HG03469 (cell line): Measurements from ENCODE around the gene SPIRE1.
"Not testable (repeated sequence)": the region's sequence is repeated elsewhere in the genome, so short reads cannot be mapped to it uniquely, and the experiment has no call there.

Experiments
- ATAC-seq: cut with Tn5 transposase; IDR thresholded peaks from one replicate; pipeline ENCODE4 v1.9.1; 2021; ENCODE audit warnings: mild to moderate bottlenecking, moderate library complexity, moderate number of reproducible peaks; ENCODE audit not compliant: unreplicated experiment

The SPIRE1 gene

GRCh38 chr18:12423393-12423792 lies 234.5 kb downstream of the SPIRE1 start:
- no peak for ATAC-seq

DNA sequence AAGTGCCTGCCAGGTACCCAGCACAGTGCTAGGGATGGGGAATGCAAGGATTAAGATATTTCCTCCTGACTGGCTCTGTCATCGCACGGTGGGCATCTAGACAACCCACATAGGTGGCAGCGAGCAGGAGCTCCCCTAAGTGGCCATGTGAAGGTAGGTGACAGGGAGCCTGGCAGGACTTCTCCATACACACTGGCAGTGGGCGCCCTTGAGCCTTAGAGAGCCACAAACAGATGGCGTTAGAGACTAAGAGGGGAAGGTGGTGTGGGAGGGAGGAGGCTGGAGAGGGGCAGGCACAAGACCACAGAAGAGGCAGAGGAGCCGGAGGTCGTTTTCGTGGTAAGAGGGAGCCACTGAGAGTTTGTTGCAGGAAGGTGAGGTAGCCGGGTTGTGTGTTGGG lies 235.0 kb downstream of the SPIRE1 start:
- no peak for ATAC-seq

DNA sequence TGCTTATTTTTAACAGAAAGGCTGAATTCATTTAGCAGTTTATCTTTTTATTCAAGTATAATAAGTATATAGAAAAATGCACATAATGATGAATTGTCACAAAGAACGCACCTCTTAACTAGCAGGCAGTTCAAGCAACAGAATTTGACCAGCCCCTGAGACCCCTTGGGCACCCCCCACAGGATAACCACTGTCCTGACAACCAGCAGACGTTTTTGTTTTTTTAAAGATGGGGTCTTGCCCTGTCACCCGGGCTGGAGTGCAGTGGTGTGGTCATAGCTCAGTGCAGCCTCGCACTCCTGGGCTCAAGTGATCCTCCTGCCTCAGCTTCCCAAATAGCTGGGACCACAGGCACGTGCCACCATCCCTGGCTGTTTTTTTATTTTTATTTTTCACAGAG lies 236.2 kb downstream of the SPIRE1 start:
- no peak for ATAC-seq

GRCh38 chr18:12420821-12421421 lies 237.0 kb downstream of the SPIRE1 start:
- no peak for ATAC-seq

DNA sequence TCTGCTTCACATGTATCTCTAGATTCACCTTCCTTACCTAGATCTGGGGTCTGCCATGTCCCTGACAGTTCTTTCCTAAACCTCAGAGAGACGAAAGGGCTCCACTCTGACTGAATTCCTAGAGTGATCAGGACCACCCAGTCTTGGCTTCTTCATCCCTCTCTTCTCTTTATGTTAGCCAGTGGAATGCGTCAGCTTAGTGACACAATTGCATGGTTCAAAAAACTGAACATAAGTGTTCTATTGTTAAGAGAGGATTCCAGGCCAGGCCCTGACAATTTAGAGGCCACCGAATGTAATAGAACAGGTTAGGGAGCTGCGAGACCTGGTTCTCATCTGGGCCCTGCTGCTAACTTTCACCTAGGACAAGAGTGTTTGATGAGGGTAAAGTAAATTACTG lies 240.2 kb downstream of the SPIRE1 start:
- ATAC-seq, result no peak

- ATAC-seq, result no peak
These were observed 241.7 kb downstream of the SPIRE1 start for GRCh38 chr18:12416098-12416729.

DNA sequence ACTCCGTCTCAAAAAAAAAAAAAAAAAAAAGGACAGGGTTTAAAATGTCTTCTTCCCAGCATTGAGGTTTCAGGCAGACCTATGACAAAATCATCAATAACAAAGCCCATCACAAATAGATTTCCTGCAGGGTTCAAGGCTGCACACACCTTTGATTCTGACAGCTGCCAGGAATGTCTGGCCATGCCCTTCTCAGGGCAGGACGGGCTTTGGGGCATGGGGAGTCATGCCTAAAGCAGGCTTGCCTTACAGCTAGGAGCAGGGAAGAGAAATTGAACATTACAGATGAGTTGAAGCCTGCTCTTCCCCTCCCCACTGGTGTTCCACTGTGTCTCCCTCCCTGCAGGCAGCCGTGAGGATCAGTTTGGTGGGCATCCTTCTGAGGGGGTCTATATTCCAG lies 246.5 kb downstream of the SPIRE1 start:
- ATAC-seq, result no peak

DNA sequence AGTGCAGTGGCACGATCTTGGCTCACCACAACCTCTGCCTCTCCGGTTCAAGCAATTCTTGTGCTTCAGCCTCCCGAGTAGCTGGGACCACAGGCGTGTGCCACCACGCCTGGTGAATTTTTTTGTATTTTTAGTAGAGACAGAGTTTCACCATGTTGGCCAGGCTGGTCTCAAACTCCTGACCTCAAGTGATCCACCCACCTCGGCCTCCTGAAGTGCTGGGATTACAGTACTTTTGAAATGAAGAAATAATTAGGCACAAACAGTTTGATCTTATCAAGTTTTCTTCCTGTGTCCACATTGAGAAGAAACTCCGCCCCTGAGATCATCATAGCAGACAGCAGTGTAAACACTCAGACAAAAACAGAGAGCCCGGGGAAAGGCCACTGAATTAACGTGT lies 247.2 kb downstream of the SPIRE1 start:
- ATAC-seq, result not testable (repeated sequence)

DNA sequence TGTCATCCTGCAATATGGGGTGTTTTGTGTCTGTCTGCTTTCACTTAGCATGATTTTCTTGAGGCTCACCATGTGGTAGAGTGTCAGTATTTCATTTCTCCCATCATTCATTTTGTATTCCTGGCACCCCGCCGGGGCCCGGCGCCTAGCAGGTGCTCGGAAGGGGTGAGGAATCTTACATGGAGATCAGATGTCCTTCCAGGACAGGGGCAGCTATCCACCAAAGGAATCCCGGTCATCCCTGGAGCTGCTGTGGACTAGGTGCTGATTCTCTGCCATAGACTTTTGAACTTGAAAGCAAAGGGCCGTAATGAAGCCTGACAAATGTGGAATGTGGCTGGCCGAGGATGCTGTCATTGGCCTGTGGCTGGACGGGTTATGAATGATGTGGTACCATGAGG lies 247.8 kb downstream of the SPIRE1 start:
- ATAC-seq, result no peak

- ATAC-seq, result no peak
These were observed 248.4 kb downstream of the SPIRE1 start for GRCh38 chr18:12409469-12409868.

- ATAC-seq, result no peak
These were observed 249.5 kb downstream of the SPIRE1 start for GRCh38 chr18:12408247-12408869.

GRCh38 chr18:12406371-12407111 lies 251.4 kb downstream of the SPIRE1 start:
- ATAC-seq, result no peak

GRCh38 chr18:12405066-12405465 lies 252.8 kb downstream of the SPIRE1 start:
- ATAC-seq, result no peak

DNA sequence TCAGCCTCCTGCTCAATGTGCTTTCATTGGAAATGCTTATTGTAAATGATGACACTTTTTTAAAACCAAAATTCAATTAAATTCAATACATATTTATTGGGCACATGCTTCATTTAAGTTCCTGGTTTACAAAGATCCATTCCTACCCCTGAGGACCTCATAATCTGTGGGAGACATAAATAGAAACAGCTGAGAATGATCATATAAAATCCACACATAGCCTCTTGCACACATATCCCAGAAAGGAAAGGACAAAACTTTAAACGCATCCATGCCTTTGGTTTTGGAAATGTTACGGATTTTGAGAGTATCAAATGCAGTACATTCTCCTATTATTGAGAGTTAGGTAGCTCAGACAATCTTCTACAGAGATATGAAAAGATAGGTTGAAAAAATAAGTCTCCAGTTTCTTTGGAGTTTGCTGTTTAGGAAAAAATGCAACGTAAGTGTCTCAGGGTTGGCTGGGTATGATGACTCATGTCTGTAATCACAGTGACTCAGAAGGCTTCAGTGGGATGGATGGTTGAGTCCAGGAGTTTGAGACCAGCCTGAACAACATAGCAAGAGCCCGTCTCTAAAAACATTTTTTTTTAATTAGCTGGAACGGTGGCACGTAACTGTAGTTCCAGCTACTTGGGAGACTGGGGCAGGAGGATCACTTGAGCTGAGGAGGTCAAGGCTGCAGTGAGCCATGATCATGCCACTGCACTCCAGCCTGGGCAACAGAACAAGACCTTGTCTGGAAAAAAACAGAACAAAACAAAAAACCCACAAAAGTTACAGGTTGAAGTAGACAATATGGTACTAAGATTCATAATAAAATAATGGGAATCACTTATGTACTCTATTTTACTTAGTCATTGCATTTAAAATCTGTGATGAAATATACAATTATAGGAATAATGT lies 254.1 kb downstream of the SPIRE1 start:
- ATAC-seq, result no peak

- no peak for ATAC-seq
These were observed 256.0 kb downstream of the SPIRE1 start for GRCh38 chr18:12401881-12402280.

DNA sequence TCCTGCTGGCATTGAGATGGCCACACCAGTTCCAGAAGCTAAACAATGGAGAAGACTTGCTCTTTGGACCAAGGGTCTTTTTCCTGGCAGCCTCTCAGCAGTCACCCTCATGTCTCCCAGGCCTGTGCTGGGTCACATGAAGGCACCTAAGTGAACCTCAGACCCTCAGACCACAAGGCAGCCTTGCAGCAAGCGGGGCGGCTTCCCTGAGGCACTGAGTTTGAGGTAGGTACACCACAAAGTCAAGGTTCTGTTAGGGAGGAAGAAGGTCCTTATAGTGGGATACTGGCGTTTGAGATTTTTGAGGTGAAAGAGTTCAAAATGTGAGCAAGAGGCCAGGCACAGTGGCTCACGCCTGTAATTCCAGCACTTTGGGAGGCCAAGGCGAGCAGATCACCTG lies 258.7 kb downstream of the SPIRE1 start:
- no peak for ATAC-seq

- no peak for ATAC-seq
These were observed 259.3 kb downstream of the SPIRE1 start for GRCh38 chr18:12398625-12399024.

DNA sequence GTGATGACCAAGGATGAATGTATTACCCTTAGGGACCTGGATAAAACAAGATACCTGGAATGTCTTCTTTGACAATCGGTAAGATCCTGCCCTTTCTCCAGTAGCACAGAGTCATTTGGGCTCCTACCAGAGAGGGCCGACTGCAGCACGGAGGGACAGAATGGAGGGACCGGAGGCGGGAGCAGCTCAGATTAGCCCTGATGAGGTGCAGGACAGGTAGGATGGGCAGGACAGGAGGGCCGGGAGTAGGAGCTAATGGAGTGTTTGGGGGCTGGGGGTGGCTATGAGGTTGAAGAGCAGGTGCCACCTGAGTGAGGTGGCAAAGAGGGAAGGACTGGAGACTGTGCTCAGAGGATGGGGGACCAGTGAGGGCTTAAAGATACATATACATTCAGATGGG lies 260.1 kb downstream of the SPIRE1 start:
- ATAC-seq, result no peak

- no peak for ATAC-seq
These were observed 260.7 kb downstream of the SPIRE1 start for GRCh38 chr18:12397254-12397653.
